Stomach (tissue), 9 donors: ENCODE measurements around the gene MTHFSD. TPM values are rescaled to one million over a fixed set of nuclear protein-coding genes. Genes with fewer than 3 reads are reported as not detected.

Experiments
- DNase-seq, 2 donors: peaks; one replicate each; pipeline versions ENCODE4 v3.0.0 to v3.0.0-alpha.2; 2013 to 2019
- H3K27ac ChIP-seq, 5 donors: fragments of 200-600 bp in 4 of 5; sonication (generic) in 4 of 5; one replicate each; pipeline ENCODE4 v1.5.1; 2013 to 2019; ENCODE audit warnings: mild to moderate bottlenecking in 1 of 5, moderate library complexity in 1 of 5
- H3K27me3 ChIP-seq, 3 donors: fragments of 200-600 bp; sonication (generic); one replicate each; pipeline ENCODE4 v1.5.1; 2017 to 2019; ENCODE audit warnings: mixed run types in 1 of 3
- H3K36me3 ChIP-seq, 4 donors: fragments of 200-600 bp; sonication (generic); 1 replicate in 3 of 4; 2 replicates in 1 of 4; pipeline ENCODE4 v1.5.1; 2016 to 2019
- H3K4me1 ChIP-seq, 4 donors: fragments of 200-600 bp; sonication (generic); one replicate each; pipeline ENCODE4 v1.5.1; 2016 to 2019
- H3K4me3 ChIP-seq, 4 donors: fragments of 200-600 bp; sonication (generic) in 3 of 4; one replicate each; pipeline ENCODE4 v1.5.1; 2016 to 2019; ENCODE audit warnings: mild to moderate bottlenecking in 1 of 4
- H3K9me3 ChIP-seq, 4 donors: fragments of 200-600 bp; sonication (generic); one replicate each; pipeline ENCODE4 v1.5.1; 2016 to 2019
- CTCF ChIP-seq, 7 experiments: fragments of 450-650 bp in 4 of 7; fragments of 200-600 bp in 3 of 7; sonication (generic) in 3 of 7; IDR thresholded peaks; one replicate each; pipeline ENCODE4 v1.5.1; 2016 to 2019; ENCODE audit warnings: antibody characterized with exemption in 7 of 7, control low read depth in 2 of 7, mild to moderate bottlenecking in 1 of 7
- EP300 ChIP-seq: sonication (generic); formaldehyde crosslinking; IDR thresholded peaks from one replicate; pipeline ENCODE4 v1.6.1; 2017; ENCODE audit warnings: antibody characterized with exemption
- POLR2A ChIP-seq, 4 donors: fragments of 450-650 bp; IDR thresholded peaks; one replicate each; pipeline ENCODE4 v1.6.1; 2016; ENCODE audit warnings: antibody characterized with exemption in 4 of 4, control low read depth in 2 of 4, mild to moderate bottlenecking in 1 of 4, moderate library complexity in 1 of 4
- POLR2AphosphoS5 ChIP-seq, 3 donors: sonication (generic); formaldehyde crosslinking; IDR thresholded peaks; one replicate each; pipeline ENCODE4 v1.6.1; 2016; ENCODE audit warnings: antibody characterized with exemption in 3 of 3
- WGBS, 5 donors: extraction: QIAGEN DNeasy Blood & Tissue Kit in 3 of 5; methylation state at CpG; one replicate each; pipeline versions ENCODE4 v1.1.5 to v1.1.7; 2013 to 2018; 5-methylcytosine and 5-hydroxymethylcytosine counted together
- intact Hi-C: fragments of 100-400 bp; cut with DNase I; formaldehyde crosslinking; loops from one replicate; pipeline ENCODE4 v1.15.1; 2023; ENCODE audit warnings: low total_unique reads
- polyA plus RNA-seq, 3 donors: library from polyadenylated mRNA; stranded (reverse); fragments of 200-250 nt; gene quantifications; one replicate each; pipeline ENCODE4 v1.2.3, GENCODE V29; 2013
- total RNA-seq, 5 donors: library from RNA; depleted of rRNA; stranded (reverse); fragments of >200 nt; gene quantifications; one replicate each; pipeline versions ENCODE4 v1.1.0 to v1.2.3, GENCODE V29; 2014 to 2016
- donor health status: healthy with polysubstance abuse.
- donor health status: Bipolar disorder and iron deficiency.
- donor health status: healthy.

The MTHFSD gene
- total and polyA plus RNA-seq, 8 donors, result 3.5 to 23.1 (median 7.7) TPM

GRCh38 chr16:86595983-86596605 is 41.1 kb upstream of the MTHFSD start:
- TF ChIP-seq POLR2A (IDR thresholded peaks at IDR 0.05) (no peak), EP300 (no peak), CTCF (IDR thresholded peaks at IDR 0.05) (no peak), POLR2AphosphoS5 (IDR thresholded peaks at IDR 0.05) (no peak)
- intact Hi-C loops, result no loop called here
- H3K4me1 ChIP-seq, result no peaks in the 10 kb centered on the region
- no peak for DNase-seq
- H3K4me3 ChIP-seq, result no peak overlapping the region
- H3K9me3 ChIP-seq, result no peaks in the 10 kb centered on the region
- WGBS, 5 donors, result 62 to 80% (median 73%) methylated on average over 9 to 10 of the region's 10 CpGs
- H3K36me3 ChIP-seq, result no peaks in the 10 kb centered on the region
- no peak overlapping the region for H3K27ac ChIP-seq
- H3K27me3 ChIP-seq, result peaks cover 0 to 82% (median 30%) of the 10 kb centered on the region in 3 donors

DNA sequence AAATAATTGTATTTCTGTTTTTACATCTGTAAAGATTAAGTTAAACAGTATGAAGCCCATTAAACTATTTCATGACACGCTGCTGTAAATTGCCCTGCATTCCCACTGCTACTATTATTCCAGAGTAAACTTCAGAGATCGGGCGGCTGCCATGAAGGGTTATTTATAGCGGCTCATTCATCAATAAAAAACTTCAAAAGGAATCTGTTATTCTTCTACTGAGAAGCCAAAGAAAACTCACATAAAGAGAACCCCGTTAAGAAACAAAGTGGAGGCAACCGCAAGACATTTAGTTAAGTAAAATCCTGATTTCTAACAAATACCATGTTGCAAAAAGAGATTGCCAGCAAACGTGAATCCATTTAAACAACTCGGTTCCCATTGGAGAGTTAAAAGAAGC is 39.7 kb upstream of the MTHFSD start:
- H3K27ac ChIP-seq, result no peak overlapping the region
- no peak for TF ChIP-seq EP300
- TF ChIP-seq POLR2AphosphoS5 (IDR thresholded peaks at IDR 0.05), result no peak
- no peak for TF ChIP-seq CTCF (IDR thresholded peaks at IDR 0.05)
- TF ChIP-seq POLR2A (IDR thresholded peaks at IDR 0.05), result no peak
- no peaks in the 10 kb centered on the region for H3K9me3 ChIP-seq
- no peak for DNase-seq
- peaks cover 0 to 86% (median 30%) of the 10 kb centered on the region in 3 donors for H3K27me3 ChIP-seq
- intact Hi-C loops, result no loop called here
- no peak overlapping the region for H3K4me3 ChIP-seq
- no peaks in the 10 kb centered on the region for H3K36me3 ChIP-seq
- 34 to 44% (median 36%) methylated on average over 8 of the region's 8 CpGs for WGBS, 5 donors
- H3K4me1 ChIP-seq, result peaks cover 0 to 6% (median 3%) of the 10 kb centered on the region in 4 donors

DNA sequence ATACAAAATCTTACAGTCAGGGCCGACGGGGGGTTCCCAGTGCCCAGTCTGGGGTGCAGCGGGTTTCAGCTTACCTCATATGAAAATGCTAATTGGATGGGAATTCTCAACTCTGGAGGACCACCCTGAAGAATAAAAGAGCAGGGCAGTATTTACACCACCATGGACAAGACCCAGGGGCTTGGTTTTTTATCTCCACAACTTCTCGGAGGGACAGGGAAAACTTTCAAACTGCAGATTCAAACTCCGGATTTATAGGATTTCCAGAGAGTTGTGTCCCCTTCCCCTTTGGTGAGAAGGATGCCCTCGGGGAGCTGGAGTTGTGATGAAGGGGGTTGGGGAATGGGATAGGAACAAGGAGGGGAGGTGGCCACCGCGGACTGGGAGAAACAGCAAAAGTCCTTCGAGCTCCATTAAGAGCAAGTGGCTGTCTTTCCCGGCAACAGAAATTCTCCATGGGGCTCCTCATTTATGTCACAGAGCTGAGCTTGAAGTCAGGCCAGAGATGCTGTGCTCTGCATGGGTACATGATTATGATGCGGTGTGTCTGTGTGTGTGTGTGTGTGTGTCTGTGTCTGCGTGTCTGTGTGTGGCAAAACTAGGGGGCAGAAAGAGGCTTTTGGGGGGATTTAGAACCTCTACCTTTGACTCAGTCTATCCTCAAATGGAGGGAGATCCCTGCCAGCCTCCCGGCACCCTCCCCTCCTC is 39.0 kb upstream of the MTHFSD start:
- Histone ChIP-seq H3K36me3 (no peaks in the 10 kb centered on the region), H3K4me1 (peaks cover 0 to 6% (median 3%) of the 10 kb centered on the region in 4 donors), H3K4me3 (no peak overlapping the region), H3K27ac (no peak overlapping the region), H3K9me3 (no peaks in the 10 kb centered on the region), H3K27me3 (peaks cover 0 to 79% (median 28%) of the 10 kb centered on the region in 3 donors)
- intact Hi-C loops, result no loop called here
- WGBS, 5 donors, result 52 to 57% (median 54%) methylated on average over 13 of the region's 13 CpGs
- TF ChIP-seq POLR2A (IDR thresholded peaks at IDR 0.05), result no peak
- TF ChIP-seq EP300, result no peak
- TF ChIP-seq CTCF (IDR thresholded peaks at IDR 0.05), result no peak
- TF ChIP-seq POLR2AphosphoS5 (IDR thresholded peaks at IDR 0.05), result no peak
- DNase-seq, result no peak

- Histone ChIP-seq H3K27ac (no peak overlapping the region), H3K4me1 (peaks cover 0 to 6% (median 3%) of the 10 kb centered on the region in 4 donors), H3K4me3 (no peak overlapping the region), H3K36me3 (no peaks in the 10 kb centered on the region), H3K9me3 (no peaks in the 10 kb centered on the region), H3K27me3 (peaks cover 0 to 58% (median 23%) of the 10 kb centered on the region in 3 donors)
- 73 to 98% (median 91%) methylated on average over 4 of the region's 4 CpGs for WGBS, 5 donors
- no peak for TF ChIP-seq CTCF (IDR thresholded peaks at IDR 0.05)
- TF ChIP-seq POLR2AphosphoS5 (IDR thresholded peaks at IDR 0.05), result no peak
- no peak for TF ChIP-seq EP300
- TF ChIP-seq POLR2A (IDR thresholded peaks at IDR 0.05), result no peak
- no peak for DNase-seq
- intact Hi-C loops, result no loop called here
These were observed 36.2 kb upstream of the MTHFSD start for GRCh38 chr16:86591270-86591669.
